Measurements from ENCODE around the gene CSF2.
A peak's percentile ranks its signal among the peaks of the same experiment; 100 is the strongest.
"Not testable (repeated sequence)": the region's sequence is repeated elsewhere in the genome, so short reads cannot be mapped to it uniquely, and the experiment has no call there.

CSF2 gene

DNA sequence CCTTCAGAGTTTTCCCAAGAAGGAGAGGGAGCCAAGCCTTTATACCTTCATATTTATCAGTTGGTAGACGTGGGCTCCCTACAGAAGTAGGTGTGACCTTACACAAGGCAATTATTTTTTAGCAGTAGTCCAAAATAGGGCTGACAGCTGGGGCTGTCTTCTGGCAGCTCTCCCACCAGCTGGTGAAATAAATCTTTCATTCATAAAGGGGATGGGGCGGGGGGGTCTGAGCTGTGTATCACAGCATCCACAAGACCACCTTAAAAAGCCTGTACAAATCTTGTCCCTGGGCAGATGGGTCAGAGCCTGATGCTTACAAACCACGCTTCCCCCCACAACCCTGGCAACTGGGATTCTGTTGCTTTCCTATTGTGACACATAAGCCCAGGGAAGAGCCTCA lies 19.7 kb downstream of the CSF2 start:
- no peak for DNase-seq

DNA sequence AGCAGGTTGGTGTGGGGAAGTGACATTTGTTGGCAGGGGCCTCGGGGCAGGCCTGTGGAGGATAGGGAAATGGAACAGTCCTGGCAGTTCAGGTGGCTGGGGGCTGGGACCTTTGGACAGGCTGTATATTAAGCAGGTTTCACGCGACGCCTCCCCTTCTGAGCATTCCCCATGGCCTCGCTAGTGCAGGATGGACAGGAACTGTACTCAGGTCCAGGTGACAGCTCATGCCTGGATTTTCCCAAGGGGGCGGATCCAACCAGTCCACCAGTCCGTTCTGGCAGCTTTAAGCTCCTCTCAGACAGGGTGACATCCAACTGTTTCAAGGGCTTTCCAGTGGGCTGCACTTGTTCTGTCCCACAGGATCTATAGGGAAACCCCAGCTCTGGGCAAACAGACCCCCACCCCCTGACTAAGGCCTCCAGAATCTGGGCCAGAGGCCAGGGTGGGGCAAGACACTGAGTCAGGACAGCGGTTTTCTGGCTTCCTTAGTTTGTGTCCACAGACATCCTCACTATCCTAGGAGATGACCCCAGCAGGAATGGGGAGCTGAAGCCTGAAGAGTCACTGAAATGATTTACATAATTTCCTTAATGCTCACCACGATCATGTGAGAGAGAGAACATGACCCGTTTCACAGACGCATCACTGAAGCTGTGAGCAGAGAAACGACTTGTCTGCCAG lies 20.9 kb downstream of the CSF2 start:
- peak; percentile 96 for DNase-seq

GRCh38 chr5:132095077-132095410 lies 21.5 kb downstream of the CSF2 start:
- no peak for DNase-seq

- DNase-seq, result no peak
Observed at GRCh38 chr5:132095424-132095972, 21.9 kb downstream of the CSF2 start.

DNA sequence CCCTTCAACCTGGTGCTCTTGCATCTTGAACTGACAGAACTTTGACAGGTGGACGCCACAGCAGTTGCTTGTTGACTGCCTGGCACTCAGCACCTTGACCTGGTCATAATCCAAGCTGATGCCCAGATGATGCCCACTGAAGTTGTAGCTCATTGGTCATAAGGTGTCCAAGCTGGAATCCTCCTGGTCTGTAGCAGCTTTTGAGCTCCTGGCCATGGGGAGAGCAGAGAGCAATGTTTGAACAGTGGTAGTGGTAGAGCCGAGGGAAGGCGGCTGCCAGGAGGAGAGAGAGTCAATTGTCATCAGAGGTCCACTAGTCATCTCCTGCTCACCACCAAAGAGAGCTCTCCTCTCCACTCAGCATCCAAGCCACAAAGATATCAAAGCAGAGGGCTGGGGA lies 23.3 kb downstream of the CSF2 start:
- DNase-seq, result no peak

- DNase-seq, result peak; percentile 27
Observed at GRCh38 chr5:132098151-132098594, 24.6 kb downstream of the CSF2 start.

- no peak for DNase-seq
Observed at GRCh38 chr5:132098621-132099020, 25.0 kb downstream of the CSF2 start.

DNA sequence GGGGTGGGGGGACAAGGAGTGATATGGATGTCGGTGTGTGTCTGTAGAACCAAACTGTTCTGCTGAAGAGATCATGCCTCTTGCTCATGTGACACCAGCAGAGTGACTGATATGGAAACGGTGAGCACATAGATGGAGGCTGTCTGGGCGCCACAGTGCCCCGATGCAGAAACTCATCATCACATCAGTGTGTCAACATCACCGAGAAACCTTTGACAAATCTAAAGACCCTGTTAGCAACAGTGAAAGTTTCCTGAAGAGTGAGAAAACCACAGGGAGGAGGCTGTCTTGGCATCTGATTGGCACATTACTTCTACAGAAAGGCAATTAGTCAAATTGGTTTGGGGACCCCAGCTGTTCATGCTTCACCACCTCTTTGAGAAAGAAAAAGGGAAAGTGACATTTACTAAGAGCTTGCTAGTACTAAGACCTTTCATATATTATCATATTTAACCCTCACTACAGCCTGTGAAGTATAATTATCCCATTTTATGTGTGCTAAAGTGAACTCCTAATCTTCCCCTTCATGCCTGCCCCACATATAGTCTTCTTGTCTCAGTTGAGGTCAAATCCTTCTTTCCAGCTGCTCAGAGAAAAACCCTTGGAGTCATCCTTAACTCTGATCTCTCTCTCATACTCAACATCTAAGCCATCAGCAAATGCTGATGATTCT lies 25.6 kb downstream of the CSF2 start:
- DNase-seq, result no peak

DNA sequence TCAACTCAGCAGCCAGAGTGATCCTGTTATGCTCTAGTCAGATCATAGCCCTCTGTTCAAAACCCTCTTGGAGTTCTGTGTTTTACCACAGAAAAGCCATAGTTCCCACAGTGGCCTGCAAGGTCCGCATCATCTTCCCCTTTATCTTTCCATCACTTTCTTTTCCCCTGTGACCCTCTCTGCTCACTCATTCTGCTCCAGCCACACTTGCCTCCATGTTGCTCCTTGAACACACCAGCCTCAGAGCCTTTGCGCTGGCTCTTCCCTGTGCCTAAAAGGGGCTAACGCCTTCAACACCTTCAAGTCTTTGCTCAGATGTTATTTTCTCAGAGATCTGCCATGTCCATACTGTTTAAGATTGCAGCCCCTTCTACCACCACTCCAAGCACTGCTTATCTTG lies 26.3 kb downstream of the CSF2 start:
- no peak for DNase-seq

GRCh38 chr5:132100672-132101261 lies 27.2 kb downstream of the CSF2 start:
- DNase-seq, result no peak

DNA sequence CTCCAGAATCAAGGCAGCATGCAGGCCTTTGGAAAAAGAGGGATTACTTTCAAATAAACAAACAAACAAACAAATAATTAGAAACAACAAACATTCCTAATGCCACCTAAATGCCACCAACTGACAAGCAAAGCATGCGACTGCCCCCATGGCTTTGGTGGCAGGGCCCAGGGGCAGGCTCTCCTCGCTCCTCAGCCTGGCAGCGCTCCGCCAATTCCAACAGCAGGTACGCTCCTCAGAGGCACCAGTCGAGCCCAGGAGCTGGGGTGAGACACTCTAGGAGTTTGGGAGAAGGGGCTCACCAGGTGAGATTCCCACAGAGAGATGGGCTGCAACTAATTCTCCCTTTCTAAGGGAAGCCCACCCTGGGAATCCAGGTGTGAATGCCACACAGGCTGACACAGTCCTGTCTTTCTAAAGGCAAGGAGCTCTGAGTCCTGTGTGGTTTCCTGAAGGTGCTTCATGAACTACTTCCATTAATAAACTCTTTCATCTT lies 27.8 kb downstream of the CSF2 start:
- no peak for DNase-seq

GRCh38 chr5:132102101-132102701 lies 28.6 kb downstream of the CSF2 start:
- DNase-seq, result no peak

- DNase-seq, result no peak
Observed at GRCh38 chr5:132102944-132103331, 29.3 kb downstream of the CSF2 start.

- DNase-seq, result peak; percentile 91
Observed at GRCh38 chr5:132103332-132103951, 29.9 kb downstream of the CSF2 start.

GRCh38 chr5:132103969-132104391 lies 30.4 kb downstream of the CSF2 start:
- DNase-seq, result no peak

DNA sequence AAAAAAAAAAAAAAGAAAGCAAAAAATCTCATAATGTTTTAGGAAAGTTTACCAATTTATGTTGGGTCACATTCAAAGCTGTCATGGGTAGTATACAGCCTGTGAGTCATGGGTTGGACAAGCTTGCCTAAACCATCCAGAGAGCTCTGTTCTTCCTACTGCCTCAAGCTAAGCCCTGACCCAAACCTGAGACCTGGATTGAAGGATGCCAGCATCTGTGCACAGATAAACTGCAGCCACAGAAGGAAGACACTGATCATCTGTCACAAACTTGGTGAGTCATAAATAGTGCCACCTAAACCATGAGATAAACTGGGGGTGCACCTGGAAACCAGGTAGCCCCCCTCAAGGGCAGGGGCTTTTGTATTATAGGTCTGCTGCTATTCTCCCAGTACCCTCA lies 31.0 kb downstream of the CSF2 start:
- peak; percentile 25 for DNase-seq

DNA sequence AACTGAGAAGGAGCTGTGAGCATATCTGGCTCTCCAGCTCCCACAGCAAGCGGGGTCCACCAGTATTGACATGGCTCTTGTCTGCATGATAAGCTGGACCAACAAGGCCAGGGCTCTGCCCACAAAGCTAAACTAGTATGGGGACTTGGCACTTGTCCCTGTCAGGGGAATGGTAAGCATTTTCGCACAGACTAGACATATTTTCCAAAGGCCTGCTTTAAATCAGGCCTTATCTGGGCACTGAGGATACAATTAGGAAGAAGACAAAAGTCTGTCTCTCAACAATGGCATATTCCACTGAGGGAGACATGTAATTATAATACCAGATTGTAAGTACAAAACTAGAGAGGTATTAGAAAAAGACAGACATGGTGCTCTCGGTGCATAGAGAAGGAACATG lies 32.1 kb downstream of the CSF2 start:
- no peak for DNase-seq

DNA sequence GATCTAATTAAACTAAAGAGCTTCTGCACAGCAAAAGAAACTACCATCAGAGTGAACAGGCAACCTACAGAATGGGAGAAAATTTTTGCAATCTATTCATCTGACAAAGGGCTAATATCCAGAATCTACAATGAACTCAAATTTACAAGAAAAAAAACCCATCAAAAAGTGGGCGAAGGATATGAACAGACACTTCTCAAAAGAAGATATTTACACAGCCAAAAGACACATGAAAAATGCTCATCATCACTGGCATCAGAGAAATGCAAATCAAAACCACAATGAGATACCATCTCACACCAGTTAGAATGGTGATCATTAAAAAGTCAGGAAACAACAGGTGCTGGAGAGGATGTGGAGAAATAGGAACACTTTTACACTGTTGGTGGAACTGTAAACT lies 34.9 kb downstream of the CSF2 start:
- not testable (repeated sequence) for DNase-seq

GRCh38 chr5:132108957-132109356 lies 35.4 kb downstream of the CSF2 start:
- DNase-seq, result not testable (repeated sequence)

DNA sequence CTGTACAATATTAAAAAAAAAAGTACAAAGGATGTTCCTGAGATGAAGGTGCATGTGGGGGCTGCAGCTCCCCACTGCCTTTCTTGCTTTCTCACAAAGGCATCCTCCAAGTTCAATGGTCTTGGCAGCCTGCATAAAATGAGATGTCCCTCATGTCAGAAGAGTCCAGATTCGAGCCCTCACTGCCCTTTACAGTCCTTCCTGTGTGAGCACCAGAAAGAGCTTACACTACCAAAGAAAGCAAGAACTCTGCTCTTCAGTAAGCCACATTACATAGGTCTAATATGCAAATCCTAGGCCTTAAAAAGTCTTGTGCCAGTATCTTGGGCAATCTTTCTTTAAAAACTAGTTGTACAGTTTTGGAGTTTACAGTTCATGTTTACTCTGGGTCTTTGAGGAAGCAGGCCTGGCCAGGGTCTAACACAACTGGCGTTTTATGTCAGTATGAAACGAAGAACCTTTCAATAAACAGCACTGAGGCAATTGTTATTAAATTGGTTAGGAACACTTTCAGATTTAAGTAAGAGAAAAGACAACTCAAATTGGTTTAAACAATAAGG lies 36.0 kb downstream of the CSF2 start:
- no peak for DNase-seq

- DNase-seq, result no peak
Observed at GRCh38 chr5:132110195-132110594, 36.6 kb downstream of the CSF2 start.

DNA sequence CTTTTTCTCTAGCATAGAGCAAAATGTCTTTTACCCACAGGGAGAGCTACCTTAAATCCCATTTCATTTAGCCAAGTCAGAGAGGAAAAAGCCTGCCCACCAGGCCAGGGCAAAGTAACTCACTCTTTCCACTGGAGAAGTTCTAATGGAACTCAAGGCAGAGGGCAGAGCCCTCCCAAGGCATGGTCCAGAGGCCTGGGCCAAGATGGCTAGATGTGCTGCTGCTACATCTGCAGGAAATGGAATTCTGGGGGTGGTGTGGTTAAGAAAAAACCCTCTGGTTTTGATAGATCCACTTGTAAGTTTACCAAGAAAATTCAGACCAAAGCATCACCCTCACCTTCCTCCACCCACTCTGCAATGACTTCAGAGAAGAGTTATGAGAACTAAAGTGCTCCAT lies 37.3 kb downstream of the CSF2 start:
- DNase-seq, result no peak
